Measurements from ENCODE around the gene ZNF730.
A peak's percentile ranks its signal among the peaks of the same experiment; 100 is the strongest.
"Not testable (repeated sequence)": the region's sequence is repeated elsewhere in the genome, so short reads cannot be mapped to it uniquely, and the experiment has no call there.

Gene ZNF730

DNA sequence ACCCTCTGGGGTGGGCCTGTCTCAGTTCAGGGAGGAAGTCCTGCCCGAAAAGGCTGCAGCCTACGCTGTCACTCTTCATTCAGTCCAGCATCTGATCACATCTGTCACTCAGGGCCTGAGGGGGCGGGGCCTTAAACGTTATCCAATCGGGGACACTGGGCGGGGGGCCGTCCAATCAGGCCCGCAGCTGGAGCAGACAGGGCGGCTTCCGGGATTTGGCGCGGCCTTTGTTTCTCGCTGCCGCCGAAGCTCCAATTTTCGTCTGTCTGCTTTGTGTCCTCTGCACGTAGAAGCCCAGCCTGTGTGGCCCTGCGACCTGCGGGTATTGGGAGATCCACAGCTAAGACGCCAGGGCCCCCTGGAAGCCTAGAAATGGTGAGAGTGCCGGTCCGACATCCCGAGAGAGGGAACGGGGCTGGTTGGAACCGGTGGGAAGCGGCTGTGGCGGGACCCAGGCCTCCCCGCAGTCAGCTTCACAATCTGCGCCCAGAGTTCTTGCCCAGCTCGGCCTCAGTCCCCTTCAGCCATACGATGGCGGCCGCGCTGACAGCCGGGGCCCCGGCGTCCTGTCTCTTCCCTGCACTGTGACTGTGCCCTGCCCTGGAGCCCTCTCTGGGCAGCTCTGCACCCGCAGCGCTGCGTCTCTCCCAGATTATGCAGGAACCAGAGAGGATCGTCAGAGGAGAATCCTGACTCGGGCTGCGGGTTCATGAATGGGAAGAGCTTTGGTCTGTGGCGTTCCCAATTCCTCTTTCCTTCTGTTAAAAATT is at the start of gene ZNF730:
Gene ZNF730 (plus strand): TSS at position 224 of the 770 bp plus-strand sequence. CDS start 149 bp downstream, at position 373.
- peak; percentile 68 for DNase-seq

DNA sequence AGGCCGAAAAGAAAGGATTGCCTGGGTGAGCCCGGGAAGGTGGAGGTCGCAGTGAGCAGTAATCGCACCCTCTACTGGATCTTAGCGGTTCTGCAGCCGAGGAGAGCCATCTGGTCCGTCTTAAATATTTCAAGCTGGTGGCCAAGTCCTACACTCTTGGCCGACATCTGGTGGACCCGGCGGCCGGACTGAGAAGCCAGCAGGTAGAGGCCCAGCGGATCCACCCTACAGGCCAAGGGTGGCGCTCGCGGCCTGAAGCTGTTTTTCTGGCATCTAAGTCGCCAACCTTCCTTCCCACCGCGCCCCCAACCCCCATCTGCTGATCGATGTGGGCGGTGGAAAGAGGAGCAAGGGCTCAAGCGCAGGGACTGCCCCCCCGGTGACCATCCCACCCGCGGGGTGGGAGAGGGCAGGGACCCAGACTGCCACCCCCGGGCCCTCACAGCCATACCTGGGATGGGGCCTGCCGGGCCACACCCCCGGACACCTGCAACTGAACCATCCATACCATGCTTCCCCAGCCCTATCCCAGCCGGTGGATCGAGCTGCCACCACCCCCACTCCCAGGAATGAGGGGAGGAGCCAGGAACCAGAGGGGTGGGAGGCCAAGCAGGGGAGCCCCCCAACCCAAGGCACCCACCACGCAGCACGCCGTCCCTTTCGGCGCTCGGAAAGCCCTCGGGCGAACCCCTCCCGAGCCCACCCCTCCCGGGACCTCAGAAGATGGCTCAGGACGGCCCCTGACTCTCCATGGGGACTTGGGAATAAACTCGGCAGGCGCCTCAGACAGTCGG is 46.3 kb upstream of the ZNF730 start:
- peak; percentile 14 for DNase-seq

DNA sequence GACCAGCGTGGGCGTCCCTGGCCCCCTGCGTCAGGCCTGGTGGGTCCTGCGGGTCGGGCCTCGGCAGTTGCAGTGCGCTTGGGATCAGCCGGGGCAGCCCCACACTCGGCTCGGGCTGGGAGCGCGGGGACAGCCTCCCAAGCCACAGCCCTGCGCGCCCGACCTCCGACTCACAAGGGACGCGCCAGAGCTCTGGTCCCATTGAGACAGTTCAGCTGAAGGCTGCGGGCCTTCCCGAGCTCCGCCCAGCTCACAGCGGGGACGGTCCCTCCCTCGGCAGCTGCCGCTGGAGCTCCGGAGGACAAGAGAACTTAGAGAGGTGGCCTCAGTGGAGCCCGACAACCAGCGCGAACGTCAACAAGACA is 45.7 kb upstream of the ZNF730 start:
- peak; percentile 5 for DNase-seq

DNA sequence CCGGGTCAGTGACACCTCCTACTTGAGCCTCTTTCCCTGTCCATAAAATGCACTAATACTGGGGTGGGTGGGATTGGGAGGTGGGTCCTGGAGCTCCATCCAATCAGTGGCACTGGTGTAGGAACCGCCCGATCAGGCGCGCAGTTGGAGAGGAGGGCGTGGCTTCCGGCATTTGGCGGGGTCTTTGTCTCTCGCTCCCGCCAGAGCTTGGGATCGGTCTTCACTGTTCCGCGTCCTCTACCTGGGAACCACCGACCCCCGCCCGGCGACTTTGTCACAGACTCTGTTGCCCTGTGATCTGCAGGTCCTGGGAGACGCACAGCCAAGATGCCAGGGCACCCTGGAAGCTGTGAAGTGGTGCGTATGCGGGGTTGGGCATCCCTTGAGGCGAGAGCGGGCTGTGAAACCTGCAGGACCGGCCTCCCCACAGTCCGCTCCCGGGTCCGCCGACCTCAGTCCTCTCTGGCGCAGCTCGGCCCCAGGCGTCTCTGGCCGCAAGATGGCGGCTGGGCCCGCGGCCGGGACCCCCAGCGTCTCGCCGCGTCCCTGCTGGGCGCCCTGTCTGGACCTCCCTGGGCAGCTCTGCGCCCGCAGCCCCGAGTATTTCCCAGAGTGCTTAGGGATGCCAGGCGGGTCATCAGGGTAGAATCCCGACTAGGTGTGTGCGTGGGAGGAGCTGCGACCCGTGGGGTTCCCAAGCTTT is 41.6 kb upstream of the ZNF730 start:
- DNase-seq, result peak; percentile 69

DNA sequence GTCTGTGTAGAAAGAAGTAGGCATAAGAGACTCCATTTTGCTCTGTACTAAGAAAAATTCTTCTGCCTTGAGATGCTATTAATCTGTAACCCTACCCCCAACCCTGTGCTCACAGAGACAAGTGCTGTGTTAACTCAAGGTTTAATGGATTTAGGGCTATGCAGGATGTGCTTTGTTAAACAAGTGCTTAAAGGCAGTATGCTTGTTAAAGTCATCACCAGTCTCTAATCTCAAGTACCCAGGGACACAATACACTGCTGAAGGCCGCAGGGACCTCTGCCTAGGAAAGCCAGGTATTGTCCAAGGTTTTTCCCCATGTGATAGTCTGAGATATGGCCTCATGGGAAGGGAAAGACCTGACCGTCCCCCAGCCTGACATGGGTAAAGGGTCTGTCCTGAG is 39.0 kb upstream of the ZNF730 start:
- not testable (repeated sequence) for DNase-seq

DNA sequence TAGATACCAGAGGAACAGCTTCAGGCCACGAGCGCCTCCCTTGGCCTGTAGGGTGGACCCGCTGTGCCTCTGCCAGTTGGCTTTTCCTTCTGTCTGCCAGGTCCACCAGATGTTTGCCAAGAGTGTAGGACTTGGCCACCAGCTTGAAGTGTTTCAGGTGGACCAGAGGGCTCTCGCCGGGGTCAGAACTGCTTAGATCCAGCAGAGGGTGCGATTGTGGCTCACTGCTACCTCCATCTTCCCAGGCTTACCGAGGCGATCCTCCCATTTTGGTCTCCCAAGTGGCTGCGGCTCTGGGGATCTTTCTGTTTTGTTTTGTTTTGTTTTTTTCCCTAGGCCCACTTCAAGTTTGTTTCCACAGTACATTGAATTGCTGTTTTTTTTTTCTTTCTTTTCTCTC is 23.0 kb upstream of the ZNF730 start:
- no peak for DNase-seq

DNA sequence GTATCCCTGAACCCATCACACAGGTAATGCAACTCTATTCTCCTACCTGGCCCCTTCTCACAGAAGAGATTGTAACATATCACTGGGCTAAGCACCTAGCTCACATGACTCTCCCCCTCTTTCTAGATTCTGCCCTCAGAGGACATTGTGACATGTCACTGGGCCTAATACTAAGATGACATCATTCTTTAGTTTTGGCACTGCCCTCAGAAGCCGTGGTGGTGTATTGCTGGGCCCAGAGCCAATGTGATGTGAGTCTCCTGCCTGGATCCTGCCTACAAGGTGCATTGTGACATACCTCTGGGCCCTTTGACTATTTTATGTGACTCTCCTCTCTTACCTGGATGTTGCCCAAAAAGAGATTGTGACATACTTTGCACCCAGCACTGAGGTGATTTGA is 21.4 kb upstream of the ZNF730 start:
- DNase-seq, result no peak

DNA sequence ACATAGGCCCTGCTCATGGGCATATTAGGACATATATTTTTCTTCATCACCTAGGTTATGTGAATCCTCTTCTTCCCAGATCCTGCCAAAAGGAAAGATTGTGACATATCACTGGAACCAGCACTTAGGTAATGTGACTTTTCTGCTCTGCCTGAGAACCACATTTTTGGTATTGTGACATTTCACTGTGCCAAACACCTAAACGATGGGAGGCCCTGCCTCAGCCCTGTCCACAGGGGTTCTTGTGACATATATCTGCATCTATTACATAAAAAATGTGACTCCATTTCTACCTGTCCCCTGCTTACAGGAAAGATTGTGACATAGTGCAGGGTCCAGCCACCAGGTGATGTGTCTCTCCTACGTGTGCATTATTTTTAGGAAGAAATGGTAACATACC is 18.5 kb upstream of the ZNF730 start:
- DNase-seq, result no peak

DNA sequence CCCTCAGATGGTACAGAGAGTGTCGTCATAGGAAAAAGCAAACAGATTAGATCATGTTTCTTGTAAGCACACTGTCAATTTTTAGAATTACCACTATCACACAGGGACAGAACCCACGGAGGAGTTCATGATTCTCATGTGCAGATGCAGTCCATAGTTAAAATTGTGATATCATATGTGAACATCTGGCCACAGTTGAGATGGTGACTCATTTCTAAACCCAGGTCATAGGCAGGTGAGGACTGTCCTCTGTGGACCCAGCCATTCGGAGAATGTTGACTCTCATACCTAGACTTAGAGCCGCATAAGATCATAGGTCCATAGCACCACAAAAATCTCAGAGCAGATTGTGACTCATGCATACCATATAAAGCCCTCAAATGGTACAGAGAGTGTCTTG is 17.8 kb upstream of the ZNF730 start:
- DNase-seq, result no peak

DNA sequence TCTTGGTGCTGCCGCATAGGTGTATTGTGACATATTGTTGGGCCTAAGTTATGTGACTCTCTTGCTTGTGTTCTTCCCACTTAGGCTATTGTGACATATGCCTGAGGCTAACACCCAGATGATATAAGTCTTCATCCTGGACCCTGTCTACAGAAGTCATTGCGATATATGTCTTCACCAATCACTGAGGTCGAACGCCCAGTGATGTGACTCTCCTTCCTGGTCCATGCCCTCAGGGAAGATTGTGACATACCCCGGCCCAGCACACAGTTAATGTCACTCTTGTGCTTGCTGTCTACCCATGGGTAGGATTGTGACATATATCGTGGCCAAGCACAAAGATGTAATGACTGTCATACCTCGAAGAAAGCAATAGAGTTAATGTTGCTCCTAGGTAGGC is 16.9 kb upstream of the ZNF730 start:
- DNase-seq, result no peak

DNA sequence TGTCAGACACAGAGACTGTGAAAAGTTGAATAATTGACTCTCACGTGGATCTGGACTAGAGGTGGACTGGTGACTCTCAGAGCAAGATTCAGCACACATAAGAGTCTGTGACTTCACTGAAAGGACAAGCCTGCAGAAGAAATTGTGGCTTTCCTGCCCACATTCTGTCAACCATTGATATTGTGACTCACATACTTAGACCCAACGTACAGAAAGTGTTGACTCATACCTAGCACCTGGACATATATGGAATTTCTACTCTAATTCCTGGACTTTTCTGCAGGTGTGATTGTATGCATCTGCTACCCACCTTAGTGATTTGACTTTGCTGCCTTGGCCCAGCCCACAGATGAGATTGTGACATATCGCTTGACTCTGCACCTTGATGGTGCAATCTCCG is 15.6 kb upstream of the ZNF730 start:
- DNase-seq, result no peak

DNA sequence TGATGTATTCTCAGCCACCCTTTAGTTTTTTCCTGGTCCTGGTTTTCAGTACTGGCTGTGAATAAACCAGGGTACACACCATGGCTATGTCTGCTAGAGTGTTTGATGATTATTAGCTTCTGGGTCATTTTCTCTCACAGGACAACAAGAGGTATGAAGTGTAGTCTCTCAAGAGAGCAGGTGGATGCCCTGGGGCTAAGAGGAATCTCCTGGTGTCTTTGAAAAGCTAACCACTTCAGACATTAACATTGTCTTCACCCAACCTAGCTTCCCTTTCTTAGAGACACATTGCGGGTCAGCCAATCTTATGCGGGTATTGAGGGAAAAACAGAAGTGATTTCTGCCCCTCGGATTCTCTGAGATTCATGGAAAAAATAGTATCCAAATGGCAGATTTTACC is 1.6 kb downstream of the ZNF730 start:
- DNase-seq, result no peak

DNA sequence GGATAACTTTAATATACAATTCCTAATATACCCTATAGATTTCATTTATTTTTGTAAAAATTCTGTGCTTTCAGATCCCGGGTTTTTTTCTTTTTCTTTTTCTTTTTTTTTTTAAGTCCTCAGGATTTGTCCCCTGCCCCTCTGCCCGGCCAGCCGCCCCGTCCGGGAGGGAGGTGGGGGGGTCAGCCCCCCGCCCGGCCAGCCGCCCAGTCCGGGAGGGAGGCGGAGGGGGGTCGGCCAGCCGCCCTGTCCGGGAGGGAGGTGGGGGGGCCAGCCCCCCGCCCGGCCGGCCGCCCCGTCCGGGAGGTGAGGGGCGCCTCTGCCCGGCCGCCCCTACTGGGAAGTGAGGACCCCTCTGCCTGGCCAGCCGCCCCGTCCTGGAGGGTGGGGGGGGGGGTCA is 17.4 kb downstream of the ZNF730 start:
- not testable (repeated sequence) for DNase-seq

DNA sequence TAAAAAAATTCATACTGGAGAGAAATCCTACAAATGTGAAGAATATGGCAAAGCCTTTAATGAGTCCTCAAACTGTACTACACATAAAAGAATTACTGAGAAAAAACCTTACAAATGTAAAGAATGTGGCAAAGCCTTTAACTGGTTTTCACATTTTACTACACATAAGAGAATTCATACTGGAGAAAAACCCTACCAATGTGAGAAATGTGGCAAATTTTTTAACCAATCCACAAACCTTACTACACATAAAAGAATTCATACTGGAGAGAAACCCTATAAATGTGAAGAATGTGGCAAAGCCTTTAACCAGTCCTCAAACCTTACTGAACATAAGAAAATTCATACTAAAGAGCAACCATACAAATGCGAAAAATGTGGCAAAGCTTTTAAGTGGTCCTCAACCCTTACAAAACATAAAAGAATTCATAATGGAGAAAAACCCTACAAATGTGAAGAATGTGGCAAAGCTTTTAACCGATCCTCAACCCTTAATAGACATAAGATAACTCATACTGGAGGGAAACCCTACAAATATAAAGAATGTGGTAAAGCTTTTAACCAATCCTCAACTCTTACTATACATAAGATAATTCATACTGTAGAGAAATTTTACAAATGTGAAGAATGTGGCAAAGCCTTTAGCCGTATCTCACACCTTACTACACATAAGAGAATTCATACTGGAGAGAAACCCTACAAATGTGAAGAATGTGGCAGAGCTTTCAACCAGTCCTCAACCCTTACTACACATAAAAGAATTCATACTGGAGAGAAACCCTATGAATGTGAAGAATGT is 29.0 kb downstream of the ZNF730 start:
- no peak for DNase-seq

DNA sequence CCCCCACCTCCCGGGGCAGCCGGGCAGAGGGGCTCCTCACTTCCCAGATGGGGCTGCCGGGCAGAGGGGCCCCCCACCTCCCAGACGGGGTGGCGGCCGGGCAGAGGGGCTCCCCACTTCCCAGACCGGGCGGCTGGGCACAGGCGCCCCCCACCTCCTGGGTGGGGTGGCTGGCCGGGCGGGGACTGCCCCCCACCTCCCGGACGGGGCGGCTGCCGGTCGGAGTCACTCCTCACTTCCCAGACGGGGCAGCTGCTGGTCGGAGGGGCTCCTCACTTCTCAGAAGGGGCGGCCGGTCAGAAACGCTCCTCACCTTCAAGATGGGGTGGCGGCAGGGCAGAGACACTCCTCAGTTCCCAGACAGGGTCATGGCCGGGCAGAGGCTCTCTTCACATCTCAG is 43.9 kb downstream of the ZNF730 start:
- no peak for DNase-seq

DNA sequence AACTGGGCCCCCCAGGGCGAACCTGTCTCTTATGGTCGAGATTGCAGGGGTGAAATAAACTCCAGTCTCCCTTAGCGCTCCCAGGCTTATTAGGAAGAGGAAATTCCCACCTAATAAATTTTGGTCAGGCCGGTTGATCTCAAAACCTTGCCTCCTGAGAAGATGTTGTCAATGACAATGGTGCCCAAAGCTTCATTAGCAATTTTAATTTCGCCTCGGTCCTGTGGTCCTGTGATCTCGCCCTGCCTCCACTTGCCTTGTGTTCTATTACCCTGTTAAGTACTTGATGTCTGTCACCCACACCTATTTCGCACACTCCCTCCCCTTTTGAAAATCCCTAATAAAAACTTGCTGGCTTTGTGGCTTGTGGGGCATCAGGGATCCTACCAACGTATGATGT is 51.5 kb downstream of the ZNF730 start:
- DNase-seq, result not testable (repeated sequence)

DNA sequence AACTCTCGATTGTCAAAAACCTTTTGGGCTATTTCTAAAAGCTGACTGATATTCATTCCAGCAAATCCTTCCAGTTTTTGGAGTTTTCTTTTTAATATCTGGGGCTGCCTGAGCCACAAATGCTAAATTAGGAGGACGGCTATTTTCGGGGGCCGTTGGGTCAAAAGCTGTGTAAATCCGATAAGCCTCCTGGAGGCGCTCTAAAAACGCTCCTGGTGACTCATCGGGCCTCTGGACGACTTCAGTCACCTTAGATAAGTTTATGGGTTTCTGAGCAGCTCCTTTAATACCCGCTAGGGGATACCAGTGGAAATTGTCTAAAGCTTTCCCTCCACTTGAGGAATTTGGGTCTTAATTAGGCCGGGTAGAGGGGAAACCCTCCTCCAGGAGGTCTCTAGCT is 66.4 kb downstream of the ZNF730 start:
- DNase-seq, result no peak

DNA sequence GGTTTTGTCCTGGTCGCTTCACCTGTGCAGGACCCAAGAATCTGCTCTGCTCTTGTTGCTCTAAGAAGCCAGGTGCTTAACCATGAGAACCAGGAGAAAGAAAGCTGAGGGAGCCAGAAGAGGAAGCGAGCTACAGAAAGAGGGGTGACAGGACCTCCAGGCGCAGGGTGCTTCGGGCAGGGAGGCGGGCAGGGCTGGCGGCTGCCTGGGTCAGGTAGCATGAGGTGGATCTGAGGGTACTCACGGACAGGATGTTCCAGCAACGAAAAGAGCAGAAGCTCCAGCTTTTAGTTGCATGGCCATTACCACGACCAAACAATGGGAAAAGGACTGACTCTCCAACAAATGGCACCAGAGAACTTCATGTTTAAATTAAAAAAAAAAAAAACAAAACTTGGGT is 73.5 kb downstream of the ZNF730 start:
- DNase-seq, result no peak

Measured in fibroblast of upper back skin (primary cell).